Prostate gland (tissue), 2 donors: Measurements from ENCODE around the gene ERCC6.

Source experiments
- POLR2A ChIP-seq: fragments of 450-650 bp; IDR thresholded peaks from one replicate; pipeline ENCODE4 v1.6.1; 2016; ENCODE audit warnings: antibody characterized with exemption, mild to moderate bottlenecking
- TF ChIP-seq, protein P1 (sequence below), 4 experiments: fragments of 200-600 bp in 2 of 4; fragments of 450-650 bp in 2 of 4; sonication (generic) in 2 of 4; IDR thresholded peaks; 1 replicate in 3 of 4; 2 replicates in 1 of 4; pipeline ENCODE4 v1.5.1; 2016 to 2019; ENCODE audit warnings: antibody characterized with exemption in 4 of 4, mild to moderate bottlenecking in 2 of 4, moderate library complexity in 2 of 4

DNA sequence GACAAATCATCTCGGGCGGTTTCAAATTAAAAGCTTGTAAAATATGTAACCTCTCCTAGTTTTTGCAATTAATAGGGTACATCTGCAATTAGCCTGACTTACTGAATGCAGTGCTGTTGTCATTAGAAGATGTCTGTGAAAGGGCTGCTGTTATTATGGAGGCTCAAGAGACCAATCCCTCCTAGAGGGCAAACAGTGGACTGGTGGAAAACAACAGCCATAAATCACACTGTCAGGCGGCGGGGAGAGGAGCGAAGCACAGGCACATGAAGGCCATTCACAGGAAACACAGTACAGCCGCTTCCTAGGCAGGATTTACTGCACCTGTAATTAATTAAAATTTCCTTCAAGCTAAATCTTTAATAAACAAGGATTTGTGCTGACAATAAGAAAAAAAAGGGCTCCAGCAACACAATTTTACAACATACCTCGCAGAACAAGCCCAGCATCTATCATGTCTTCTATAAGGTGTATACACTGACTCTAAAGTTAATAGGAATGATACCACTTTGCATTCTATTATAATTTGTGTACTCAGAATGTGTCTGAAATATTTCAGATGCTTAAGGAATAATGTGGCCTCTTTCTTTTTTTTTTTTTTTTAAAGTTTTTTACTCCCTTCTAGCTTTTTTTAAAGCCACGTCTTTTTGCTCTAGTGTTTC, 50.7 kb downstream of the ERCC6 start:
- TF ChIP-seq, protein P1, sequence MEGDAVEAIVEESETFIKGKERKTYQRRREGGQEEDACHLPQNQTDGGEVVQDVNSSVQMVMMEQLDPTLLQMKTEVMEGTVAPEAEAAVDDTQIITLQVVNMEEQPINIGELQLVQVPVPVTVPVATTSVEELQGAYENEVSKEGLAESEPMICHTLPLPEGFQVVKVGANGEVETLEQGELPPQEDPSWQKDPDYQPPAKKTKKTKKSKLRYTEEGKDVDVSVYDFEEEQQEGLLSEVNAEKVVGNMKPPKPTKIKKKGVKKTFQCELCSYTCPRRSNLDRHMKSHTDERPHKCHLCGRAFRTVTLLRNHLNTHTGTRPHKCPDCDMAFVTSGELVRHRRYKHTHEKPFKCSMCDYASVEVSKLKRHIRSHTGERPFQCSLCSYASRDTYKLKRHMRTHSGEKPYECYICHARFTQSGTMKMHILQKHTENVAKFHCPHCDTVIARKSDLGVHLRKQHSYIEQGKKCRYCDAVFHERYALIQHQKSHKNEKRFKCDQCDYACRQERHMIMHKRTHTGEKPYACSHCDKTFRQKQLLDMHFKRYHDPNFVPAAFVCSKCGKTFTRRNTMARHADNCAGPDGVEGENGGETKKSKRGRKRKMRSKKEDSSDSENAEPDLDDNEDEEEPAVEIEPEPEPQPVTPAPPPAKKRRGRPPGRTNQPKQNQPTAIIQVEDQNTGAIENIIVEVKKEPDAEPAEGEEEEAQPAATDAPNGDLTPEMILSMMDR (IDR thresholded peaks at IDR 0.05), result no peak
- no peak for TF ChIP-seq POLR2A
